Coronary artery (tissue), 2 donors: Measurements from ENCODE around the gene KANSL3.
A peak's percentile ranks its signal among the peaks of the same experiment; 100 is the strongest.
"Not testable (repeated sequence)": the region's sequence is repeated elsewhere in the genome, so short reads cannot be mapped to it uniquely, and the experiment has no call there.

Experiments used
- DNase-seq: peaks from one replicate; pipeline ENCODE4 v3.0.0-alpha.2; 2017; ENCODE audit warnings: low spot score
- H3K27ac ChIP-seq, 2 donors: fragments of 200-600 bp; sonication (generic); one replicate each; pipeline ENCODE4 v1.5.1; 2016 to 2019
- H3K4me3 ChIP-seq: fragments of 200-600 bp; sonication (generic); 2 replicates; pipeline ENCODE4 v1.5.1; 2016; ENCODE audit warnings: mild to moderate bottlenecking, moderate library complexity
- CTCF ChIP-seq: fragments of 200-600 bp; sonication (generic); IDR thresholded peaks from one replicate; pipeline ENCODE4 v1.5.1; 2019; ENCODE audit warnings: antibody characterized with exemption

The KANSL3 gene

GRCh38 chr2:96681540-96681939 is 43.4 kb upstream of the KANSL3 start:
- no peak overlapping the region for H3K4me3 ChIP-seq
- TF ChIP-seq CTCF, result no peak
- no peak for DNase-seq
- no peak overlapping the region for H3K27ac ChIP-seq

- DNase-seq, result no peak
- Histone ChIP-seq H3K27ac (peak overlapping the region in 1 of 2 donors; percentile 33), H3K4me3 (no peak overlapping the region)
- TF ChIP-seq CTCF, result no peak
Observed at GRCh38 chr2:96680561-96681141, 42.5 kb upstream of the KANSL3 start.

- no peak for DNase-seq
- TF ChIP-seq CTCF, result no peak
- H3K4me3 ChIP-seq, result peak overlapping the region; percentile 21
- peak overlapping the region in 1 of 2 donors; percentile 33 for H3K27ac ChIP-seq
Observed at GRCh38 chr2:96679848-96680247, 41.7 kb upstream of the KANSL3 start.

- Histone ChIP-seq H3K4me3 (no peak overlapping the region), H3K27ac (no peak overlapping the region)
- no peak for TF ChIP-seq CTCF
- DNase-seq, result no peak
Observed at GRCh38 chr2:96669539-96670215, 31.6 kb upstream of the KANSL3 start.

- H3K4me3 ChIP-seq, result no peak overlapping the region
- no peak for TF ChIP-seq CTCF
- H3K27ac ChIP-seq, result no peak overlapping the region
- DNase-seq, result no peak
Observed at GRCh38 chr2:96668771-96669170, 30.7 kb upstream of the KANSL3 start.

- peak overlapping the region; percentile 65 to 71 for H3K27ac ChIP-seq
- DNase-seq, H3K4me3 ChIP-seq: not testable (repeated sequence)
Observed at GRCh38 chr2:96665717-96666116, 27.6 kb upstream of the KANSL3 start.

- no peak overlapping the region for H3K4me3 ChIP-seq
- peak; percentile 85 for DNase-seq
- H3K27ac ChIP-seq, result peak overlapping the region; percentile 65 to 71
- no peak for TF ChIP-seq CTCF
Observed at GRCh38 chr2:96665083-96665569, 27.0 kb upstream of the KANSL3 start.
